BLaER1 (cell line): ENCODE measurements around the gene ARFGEF2.
"Not testable (repeated sequence)": the region's sequence is repeated elsewhere in the genome, so short reads cannot be mapped to it uniquely, and the experiment has no call there.

Experiments
- H3K27ac ChIP-seq: shearing (Covaris generic); formaldehyde crosslinking; 2 replicates; pipeline ENCODE4 v1.8.1; 2022
- H3K27me3 ChIP-seq: shearing (Covaris generic); formaldehyde crosslinking; 2 replicates; pipeline ENCODE4 v1.8.1; 2022
- H3K36me3 ChIP-seq: shearing (Covaris generic); formaldehyde crosslinking; 2 replicates; pipeline ENCODE4 v1.8.1; 2022
- H3K4me1 ChIP-seq: shearing (Covaris generic); formaldehyde crosslinking; 2 replicates; pipeline ENCODE4 v1.8.1; 2022
- H3K4me2 ChIP-seq: shearing (Covaris generic); formaldehyde crosslinking; 2 replicates; pipeline ENCODE4 v1.8.1; 2022
- H3K4me3 ChIP-seq: shearing (Covaris generic); formaldehyde crosslinking; 2 replicates; pipeline ENCODE4 v1.8.1; 2022
- H3K9ac ChIP-seq: shearing (Covaris generic); formaldehyde crosslinking; 2 replicates; pipeline ENCODE4 v1.8.1; 2022
- H3K9me3 ChIP-seq: shearing (Covaris generic); formaldehyde crosslinking; 2 replicates; pipeline ENCODE4 v1.8.1; 2022
- H4K20me1 ChIP-seq: shearing (Covaris generic); formaldehyde crosslinking; 2 replicates; pipeline ENCODE4 v1.8.1; 2022
- Cebpa-rat ChIP-seq: shearing (Covaris generic); IDR thresholded peaks from 2 replicates; pipeline ENCODE4 v1.8.1; 2022

ARFGEF2 gene

DNA sequence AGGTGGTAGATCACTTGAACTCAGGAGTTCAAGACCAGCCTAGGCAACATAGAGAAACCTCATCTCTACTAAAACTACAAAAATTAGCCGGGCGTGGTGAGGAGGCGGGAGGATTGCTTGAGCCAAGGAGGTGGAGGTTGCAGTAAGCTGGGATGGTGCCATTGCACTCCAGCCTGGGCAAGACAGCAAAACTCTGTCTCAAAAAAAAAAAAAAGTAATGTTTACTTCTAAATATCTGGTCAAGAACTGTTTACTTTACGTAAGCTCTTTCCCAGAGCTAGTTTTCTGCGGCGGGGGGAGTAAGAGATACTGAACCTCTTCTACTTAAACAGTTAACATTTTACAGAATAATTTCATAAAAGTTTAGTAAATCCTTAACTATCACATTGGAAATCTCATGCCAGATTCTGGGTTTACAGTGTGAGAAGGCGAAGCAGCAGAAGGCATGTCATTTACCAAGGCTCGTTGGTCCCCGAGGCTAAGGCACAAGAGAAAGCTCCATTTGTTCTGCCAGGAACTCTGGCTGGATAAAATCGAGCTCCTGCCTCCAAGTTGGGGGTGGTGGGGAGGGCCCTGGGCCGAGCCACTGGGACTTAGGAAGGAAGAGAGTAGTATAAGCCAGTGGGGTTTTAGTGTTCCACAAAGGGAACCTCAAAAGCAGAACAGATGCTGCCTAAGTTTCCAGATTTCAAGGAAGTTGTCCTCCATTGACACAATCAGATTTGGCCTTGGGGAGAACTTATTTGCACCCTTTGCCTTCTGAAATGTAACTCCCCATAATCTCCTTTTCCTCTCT lies 41.7 kb downstream of the ARFGEF2 start:
- H3K36me3 ChIP-seq: peaks cover 79% of the 10 kb centered on the region
- H3K9me3 ChIP-seq: no peaks in the 10 kb centered on the region
- H3K27ac ChIP-seq: no peak overlapping the region
- no peaks in the 10 kb centered on the region for H3K27me3 ChIP-seq
- TF ChIP-seq Cebpa-rat: no peak
- no peak overlapping the region for H3K4me3 ChIP-seq
- no peak overlapping the region for H3K4me2 ChIP-seq
- no peak overlapping the region for H3K9ac ChIP-seq
- no peaks in the 10 kb centered on the region for H4K20me1 ChIP-seq
- H3K4me1 ChIP-seq: no peaks in the 10 kb centered on the region

DNA sequence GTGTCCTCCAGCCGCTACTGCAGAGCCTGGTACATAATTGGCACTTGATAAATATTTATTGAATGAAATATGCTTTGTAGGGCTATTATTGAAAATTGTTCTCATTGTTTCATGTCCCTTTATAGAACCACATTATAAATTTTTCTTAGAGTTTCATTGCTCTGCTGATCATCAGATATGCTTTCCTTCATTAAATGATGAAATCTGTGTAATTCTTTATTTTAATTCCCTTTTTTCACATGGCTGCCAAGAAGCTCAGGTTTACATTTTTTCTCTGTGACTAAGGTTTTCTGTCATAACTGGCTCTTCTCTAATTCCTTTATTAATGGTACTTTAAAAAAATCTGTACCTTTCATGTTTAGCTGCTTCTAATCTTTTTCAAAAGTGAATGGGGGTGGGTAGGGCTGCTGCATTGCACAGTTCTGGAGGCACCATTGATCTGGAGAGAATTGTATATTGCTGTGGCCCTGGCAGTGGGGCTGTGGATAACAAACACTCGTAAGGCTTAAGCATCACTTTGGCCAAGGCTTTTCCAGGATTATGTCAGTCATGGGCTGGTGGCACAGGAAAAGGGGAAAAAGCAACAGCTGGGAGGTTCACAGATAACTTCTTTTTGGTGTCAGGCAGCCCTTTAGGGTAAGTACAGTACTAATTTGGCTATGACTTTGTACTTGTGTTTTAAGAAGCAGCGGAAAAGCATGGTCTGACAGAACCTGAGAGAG lies 43.8 kb downstream of the ARFGEF2 start:
- H3K27ac ChIP-seq: no peak overlapping the region
- H3K36me3 ChIP-seq: peaks cover 82% of the 10 kb centered on the region
- no peaks in the 10 kb centered on the region for H3K4me1 ChIP-seq
- no peaks in the 10 kb centered on the region for H3K27me3 ChIP-seq
- H3K4me2 ChIP-seq: no peak overlapping the region
- no peak for TF ChIP-seq Cebpa-rat
- H4K20me1 ChIP-seq: no peaks in the 10 kb centered on the region
- H3K9ac ChIP-seq: no peak overlapping the region
- H3K4me3 ChIP-seq: no peak overlapping the region
- no peaks in the 10 kb centered on the region for H3K9me3 ChIP-seq

DNA sequence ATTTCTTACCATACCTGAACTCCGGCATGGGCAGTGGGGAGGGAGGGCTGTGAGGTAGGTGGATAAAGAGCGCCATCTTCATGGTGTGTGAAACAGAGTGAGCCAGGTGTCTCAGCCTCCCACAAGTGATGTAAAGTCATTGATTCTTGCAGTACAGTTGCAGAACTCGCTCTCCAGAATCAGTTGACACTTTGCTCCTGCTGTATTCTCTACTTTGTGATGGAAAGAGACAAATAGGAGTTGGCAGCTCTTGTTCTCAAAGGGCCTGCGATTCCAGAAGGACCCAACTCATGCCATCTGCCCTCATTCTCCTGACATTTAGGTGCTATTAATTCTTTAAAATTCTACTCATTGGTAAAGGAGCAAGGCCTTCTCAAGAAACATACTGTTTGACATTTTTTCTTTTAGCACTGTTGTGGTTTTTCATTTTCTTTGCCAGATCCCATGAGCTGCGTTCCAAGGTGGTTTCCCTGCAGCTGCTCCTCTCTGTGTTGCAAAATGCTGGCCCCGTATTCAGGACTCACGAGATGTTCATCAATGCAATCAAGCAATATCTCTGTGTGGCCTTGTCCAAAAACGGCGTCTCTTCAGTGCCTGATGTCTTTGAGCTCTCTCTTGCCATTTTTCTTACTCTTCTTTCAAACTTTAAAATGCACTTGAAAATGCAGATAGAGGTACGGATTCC lies 49.3 kb downstream of the ARFGEF2 start:
- H3K4me1 ChIP-seq: no peaks in the 10 kb centered on the region
- no peak overlapping the region for H3K4me2 ChIP-seq
- H3K4me3 ChIP-seq: no peak overlapping the region
- H4K20me1 ChIP-seq: no peaks in the 10 kb centered on the region
- no peaks in the 10 kb centered on the region for H3K27me3 ChIP-seq
- no peak for TF ChIP-seq Cebpa-rat
- no peaks in the 10 kb centered on the region for H3K9me3 ChIP-seq
- no peak overlapping the region for H3K9ac ChIP-seq
- H3K36me3 ChIP-seq: peaks cover 92% of the 10 kb centered on the region
- H3K27ac ChIP-seq: no peak overlapping the region

DNA sequence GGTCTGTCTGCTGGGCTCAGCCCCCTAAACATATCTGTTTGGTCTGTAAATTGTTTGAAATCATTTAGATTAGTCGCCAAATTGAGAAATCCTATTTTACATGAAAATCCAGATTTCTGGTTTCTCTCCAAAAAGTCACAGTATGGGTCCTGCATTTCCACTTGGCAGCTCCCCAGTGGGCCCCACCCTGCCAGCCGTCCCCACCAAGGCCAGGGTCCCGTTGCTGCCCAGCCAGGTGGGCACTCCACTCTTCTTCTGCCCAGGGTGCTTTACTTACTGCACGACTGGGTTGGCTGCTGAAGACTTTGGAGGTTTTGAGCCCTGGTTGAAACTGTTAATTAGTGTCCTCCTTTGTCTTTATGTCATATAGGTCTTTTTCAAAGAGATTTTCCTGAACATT lies 50.4 kb downstream of the ARFGEF2 start:
- Histone ChIP-seq H3K4me1 (no peaks in the 10 kb centered on the region), H3K27me3 (no peaks in the 10 kb centered on the region), H4K20me1 (no peaks in the 10 kb centered on the region), H3K9ac (no peak overlapping the region), H3K9me3 (no peaks in the 10 kb centered on the region), H3K4me2 (no peak overlapping the region), H3K4me3 (no peak overlapping the region), H3K27ac (no peak overlapping the region), H3K36me3 (peaks cover 93% of the 10 kb centered on the region)
- no peak for TF ChIP-seq Cebpa-rat

DNA sequence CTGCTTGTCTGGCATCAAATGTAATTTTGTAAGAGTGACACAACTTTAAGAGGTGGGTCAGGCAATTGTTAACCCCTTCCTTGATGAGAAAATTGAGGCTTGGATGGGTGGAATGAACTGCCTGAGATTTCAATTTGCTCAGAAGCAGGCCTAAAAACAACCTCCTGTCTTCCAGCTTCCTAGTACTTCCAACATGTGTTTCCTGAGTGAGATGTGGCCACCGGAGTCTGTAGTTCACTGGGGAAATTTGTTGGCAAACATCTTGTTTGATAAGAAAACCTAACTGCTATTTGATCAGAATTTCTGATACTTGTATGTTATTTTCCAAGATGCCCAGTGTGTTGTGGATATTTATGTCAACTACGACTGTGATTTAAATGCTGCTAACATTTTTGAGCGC lies 51.3 kb downstream of the ARFGEF2 start:
- no peak overlapping the region for H3K4me3 ChIP-seq
- no peak overlapping the region for H3K9ac ChIP-seq
- no peaks in the 10 kb centered on the region for H3K27me3 ChIP-seq
- H3K4me1 ChIP-seq: no peaks in the 10 kb centered on the region
- H3K9me3 ChIP-seq: no peaks in the 10 kb centered on the region
- no peak overlapping the region for H3K27ac ChIP-seq
- peaks cover 92% of the 10 kb centered on the region for H3K36me3 ChIP-seq
- no peaks in the 10 kb centered on the region for H4K20me1 ChIP-seq
- H3K4me2 ChIP-seq: no peak overlapping the region
- TF ChIP-seq Cebpa-rat: no peak

DNA sequence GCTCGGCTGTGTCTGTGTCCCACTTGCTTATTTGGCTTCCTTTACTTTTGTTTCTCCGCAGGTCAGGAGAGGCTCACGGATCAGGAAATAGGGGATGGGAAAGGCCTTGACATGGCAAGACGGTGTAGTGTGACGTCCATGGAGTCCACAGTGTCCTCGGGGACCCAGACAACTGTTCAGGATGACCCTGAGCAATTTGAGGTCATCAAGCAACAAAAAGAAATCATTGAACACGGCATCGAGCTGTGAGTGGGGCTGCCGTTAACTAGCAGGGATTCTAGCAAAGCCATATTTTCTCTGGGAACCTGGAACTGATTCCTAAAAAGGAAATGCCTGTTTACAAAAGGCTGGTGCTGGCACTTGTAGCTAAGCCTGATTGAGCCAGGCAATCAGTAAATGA lies 54.4 kb downstream of the ARFGEF2 start:
- Histone ChIP-seq H3K4me2 (no peak overlapping the region), H3K27me3 (no peaks in the 10 kb centered on the region), H3K36me3 (peaks cover 79% of the 10 kb centered on the region), H4K20me1 (no peaks in the 10 kb centered on the region), H3K27ac (no peak overlapping the region), H3K9ac (no peak overlapping the region), H3K9me3 (no peaks in the 10 kb centered on the region), H3K4me3 (no peak overlapping the region), H3K4me1 (no peaks in the 10 kb centered on the region)
- TF ChIP-seq Cebpa-rat: no peak

DNA sequence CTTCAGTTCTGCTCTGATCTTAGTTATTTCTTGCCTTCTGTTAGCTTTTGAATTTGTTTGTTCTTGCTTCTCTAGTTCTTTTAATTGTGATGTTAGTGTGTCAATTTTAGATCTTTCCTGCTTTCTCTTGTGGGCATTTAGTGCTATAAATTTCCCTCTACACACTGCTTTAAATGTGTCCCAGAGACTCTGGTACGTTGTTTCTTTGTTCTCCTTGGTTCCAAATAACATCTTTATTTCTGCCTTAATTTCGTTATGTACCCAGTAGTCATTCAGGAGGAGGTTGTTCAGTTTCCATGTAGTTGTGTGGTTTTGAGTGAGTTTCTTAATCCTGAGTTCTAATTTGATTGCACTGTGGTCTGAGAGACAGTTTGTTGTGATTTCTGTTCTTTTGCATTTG lies 58.5 kb downstream of the ARFGEF2 start:
- H3K36me3 ChIP-seq: peaks cover 77% of the 10 kb centered on the region
- not testable (repeated sequence) for H3K4me1 ChIP-seq, H4K20me1 ChIP-seq, H3K9me3 ChIP-seq, H3K4me3 ChIP-seq, H3K27me3 ChIP-seq, H3K4me2 ChIP-seq, H3K9ac ChIP-seq, H3K27ac ChIP-seq

GRCh38 chr20:48983423-48984400 lies 62.2 kb downstream of the ARFGEF2 start:
- peaks cover 81% of the 10 kb centered on the region for H3K36me3 ChIP-seq
- no peaks in the 10 kb centered on the region; the same call in 1 of the 2 replicates for H3K9me3 ChIP-seq
- H3K9ac ChIP-seq: no peak overlapping the region
- H3K27ac ChIP-seq: no peak overlapping the region
- no peaks in the 10 kb centered on the region for H3K27me3 ChIP-seq
- peaks cover 8% of the 10 kb centered on the region for H3K4me1 ChIP-seq
- H3K4me3 ChIP-seq: no peak overlapping the region
- 0 out of 2 replicates have a peak, but pooled peaks cover 4% of the 10 kb centered on the region for H4K20me1 ChIP-seq
- TF ChIP-seq Cebpa-rat: no peak
- no peak overlapping the region for H3K4me2 ChIP-seq

GRCh38 chr20:48984575-48985219 lies 63.2 kb downstream of the ARFGEF2 start:
- H3K4me2 ChIP-seq: no peak overlapping the region
- 0 out of 2 replicates have a peak, but pooled peaks cover 4% of the 10 kb centered on the region for H4K20me1 ChIP-seq
- peaks cover 86% of the 10 kb centered on the region for H3K36me3 ChIP-seq
- H3K27me3 ChIP-seq: no peaks in the 10 kb centered on the region
- no peak overlapping the region for H3K4me3 ChIP-seq
- no peak overlapping the region for H3K9ac ChIP-seq
- TF ChIP-seq Cebpa-rat: no peak
- H3K9me3 ChIP-seq: no peaks in the 10 kb centered on the region; the same call in 1 of the 2 replicates
- peaks cover 8% of the 10 kb centered on the region for H3K4me1 ChIP-seq
- H3K27ac ChIP-seq: no peak overlapping the region
